H1 (cell line): Measurements from ENCODE around the gene CLDND1. TPM values are rescaled to one million over a fixed set of nuclear protein-coding genes. Genes with fewer than 3 reads are reported as not detected.

Experiments used
- ASH2L ChIP-seq: fragments of 200-600, 300-600 bp; sonication (generic); IDR thresholded peaks from one replicate; pipeline ENCODE4 v1.7.1; 2017; ENCODE audit warnings: low read length
- FOSL1 ChIP-seq: IDR thresholded peaks from 2 replicates; pipeline ENCODE4 v1.6.1; 2011; ENCODE audit warnings: mild to moderate bottlenecking, low read depth, low read length, moderate library complexity; ENCODE audit not compliant: insufficient read depth
- GABPA ChIP-seq: IDR thresholded peaks from 2 replicates; pipeline ENCODE4 v1.6.1; 2011; ENCODE audit warnings: mild to moderate bottlenecking, low read length, moderate library complexity, borderline replicate concordance; ENCODE audit not compliant: insufficient read depth
- JUND ChIP-seq: IDR thresholded peaks from 2 replicates; pipeline ENCODE4 v1.6.1; 2011; ENCODE audit warnings: mild to moderate bottlenecking, improper control_type of control experiment, low read length
- MAFK ChIP-seq: IDR thresholded peaks from 2 replicates; pipeline ENCODE4 v1.6.1; 2012; ENCODE audit warnings: low read depth, mild to moderate bottlenecking, improper control_type of control experiment, low read length
- NANOG ChIP-seq: IDR thresholded peaks from 2 replicates; pipeline ENCODE4 v1.6.1; 2011; ENCODE audit warnings: low read length, low read depth, mild to moderate bottlenecking, inconsistent platforms; ENCODE audit not compliant: insufficient read depth, poor library complexity, severe bottlenecking
- SAP30 ChIP-seq: fragments of 300-600 bp; sonication (generic); IDR thresholded peaks from 2 replicates; pipeline ENCODE4 v1.7.1; 2012; ENCODE audit warnings: low read length, moderate library complexity, mild to moderate bottlenecking, inconsistent platforms; ENCODE audit not compliant: insufficient read depth, insufficient replicate concordance
- polyA plus RNA-seq, 7 experiments: library from polyadenylated mRNA; depleted of rRNA in 3 of 7; stranded (reverse) in 5 of 7; unstranded in 2 of 7; fragments of >200 nt in 5 of 7; fragments of 200-250 nt in 2 of 7; gene quantifications; 1 replicate in 5 of 7; 2 replicates in 1 of 7; 4 replicates in 1 of 7; pipeline versions ENCODE4 v1.2.1 to v1.2.3, GENCODE V29; 2011 to 2013; ENCODE audit warnings: missing spikeins in 2 of 7, mixed read lengths in 2 of 7
- total RNA-seq: library from RNA; stranded (reverse); fragmentation: NEBNext Ultra II Directional; extraction: Animal tissue kit (Norgen Biotek cat#: 25700); gene quantifications from 2 replicates; pipeline ENCODE4 v1.2.1, GENCODE V29; 2021
- TF ChIP-seq, protein P1 (sequence below): fragments of 300-600 bp; sonication (generic); IDR thresholded peaks from 2 replicates; pipeline ENCODE4 v1.7.1; 2012; ENCODE audit warnings: low read length, moderate library complexity, mild to moderate bottlenecking, inconsistent platforms; ENCODE audit not compliant: insufficient replicate concordance
- TF ChIP-seq, protein P2 (sequence below): IDR thresholded peaks from 2 replicates; pipeline ENCODE4 v1.6.1; 2012; ENCODE audit warnings: inconsistent platforms

CLDND1 gene
- total and polyA plus RNA-seq, 2 of the 8 experiments (the other 6 are each of a cell fraction or from before 2014, with no cell fraction given), result 68.2 to 152 TPM

DNA sequence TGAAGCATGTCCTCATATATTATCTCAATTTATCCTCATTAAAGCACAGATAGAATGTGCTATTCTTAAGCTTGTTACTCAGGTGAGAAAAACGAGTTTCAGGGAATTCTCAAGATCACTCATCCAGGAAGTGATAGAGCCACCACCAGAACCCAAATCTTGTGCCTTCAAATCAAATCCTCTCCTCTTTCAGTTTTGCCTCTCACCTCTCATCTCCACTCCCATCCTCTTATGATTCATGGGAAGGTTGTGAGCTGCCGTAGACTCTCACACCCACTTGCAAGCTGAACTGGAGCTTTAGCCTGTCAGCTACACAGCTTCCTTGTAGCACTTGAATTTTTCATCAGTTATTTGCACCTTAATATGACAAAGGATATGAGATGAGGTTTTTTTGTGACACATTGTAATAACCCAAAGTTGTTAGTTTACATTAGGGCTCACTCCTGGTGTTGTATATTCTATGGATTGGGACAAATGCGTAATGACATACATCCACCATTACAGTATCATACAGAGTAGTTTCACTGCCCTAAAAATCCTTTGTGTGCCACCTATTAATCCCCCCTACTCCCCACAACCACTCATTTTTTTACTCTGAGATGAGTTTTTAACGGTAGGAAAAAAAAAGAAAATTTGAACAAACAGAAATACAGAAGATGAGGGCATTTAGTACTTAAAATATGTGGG is 34.8 kb upstream of the CLDND1 start (continued):
- TF ChIP-seq, protein P1, sequence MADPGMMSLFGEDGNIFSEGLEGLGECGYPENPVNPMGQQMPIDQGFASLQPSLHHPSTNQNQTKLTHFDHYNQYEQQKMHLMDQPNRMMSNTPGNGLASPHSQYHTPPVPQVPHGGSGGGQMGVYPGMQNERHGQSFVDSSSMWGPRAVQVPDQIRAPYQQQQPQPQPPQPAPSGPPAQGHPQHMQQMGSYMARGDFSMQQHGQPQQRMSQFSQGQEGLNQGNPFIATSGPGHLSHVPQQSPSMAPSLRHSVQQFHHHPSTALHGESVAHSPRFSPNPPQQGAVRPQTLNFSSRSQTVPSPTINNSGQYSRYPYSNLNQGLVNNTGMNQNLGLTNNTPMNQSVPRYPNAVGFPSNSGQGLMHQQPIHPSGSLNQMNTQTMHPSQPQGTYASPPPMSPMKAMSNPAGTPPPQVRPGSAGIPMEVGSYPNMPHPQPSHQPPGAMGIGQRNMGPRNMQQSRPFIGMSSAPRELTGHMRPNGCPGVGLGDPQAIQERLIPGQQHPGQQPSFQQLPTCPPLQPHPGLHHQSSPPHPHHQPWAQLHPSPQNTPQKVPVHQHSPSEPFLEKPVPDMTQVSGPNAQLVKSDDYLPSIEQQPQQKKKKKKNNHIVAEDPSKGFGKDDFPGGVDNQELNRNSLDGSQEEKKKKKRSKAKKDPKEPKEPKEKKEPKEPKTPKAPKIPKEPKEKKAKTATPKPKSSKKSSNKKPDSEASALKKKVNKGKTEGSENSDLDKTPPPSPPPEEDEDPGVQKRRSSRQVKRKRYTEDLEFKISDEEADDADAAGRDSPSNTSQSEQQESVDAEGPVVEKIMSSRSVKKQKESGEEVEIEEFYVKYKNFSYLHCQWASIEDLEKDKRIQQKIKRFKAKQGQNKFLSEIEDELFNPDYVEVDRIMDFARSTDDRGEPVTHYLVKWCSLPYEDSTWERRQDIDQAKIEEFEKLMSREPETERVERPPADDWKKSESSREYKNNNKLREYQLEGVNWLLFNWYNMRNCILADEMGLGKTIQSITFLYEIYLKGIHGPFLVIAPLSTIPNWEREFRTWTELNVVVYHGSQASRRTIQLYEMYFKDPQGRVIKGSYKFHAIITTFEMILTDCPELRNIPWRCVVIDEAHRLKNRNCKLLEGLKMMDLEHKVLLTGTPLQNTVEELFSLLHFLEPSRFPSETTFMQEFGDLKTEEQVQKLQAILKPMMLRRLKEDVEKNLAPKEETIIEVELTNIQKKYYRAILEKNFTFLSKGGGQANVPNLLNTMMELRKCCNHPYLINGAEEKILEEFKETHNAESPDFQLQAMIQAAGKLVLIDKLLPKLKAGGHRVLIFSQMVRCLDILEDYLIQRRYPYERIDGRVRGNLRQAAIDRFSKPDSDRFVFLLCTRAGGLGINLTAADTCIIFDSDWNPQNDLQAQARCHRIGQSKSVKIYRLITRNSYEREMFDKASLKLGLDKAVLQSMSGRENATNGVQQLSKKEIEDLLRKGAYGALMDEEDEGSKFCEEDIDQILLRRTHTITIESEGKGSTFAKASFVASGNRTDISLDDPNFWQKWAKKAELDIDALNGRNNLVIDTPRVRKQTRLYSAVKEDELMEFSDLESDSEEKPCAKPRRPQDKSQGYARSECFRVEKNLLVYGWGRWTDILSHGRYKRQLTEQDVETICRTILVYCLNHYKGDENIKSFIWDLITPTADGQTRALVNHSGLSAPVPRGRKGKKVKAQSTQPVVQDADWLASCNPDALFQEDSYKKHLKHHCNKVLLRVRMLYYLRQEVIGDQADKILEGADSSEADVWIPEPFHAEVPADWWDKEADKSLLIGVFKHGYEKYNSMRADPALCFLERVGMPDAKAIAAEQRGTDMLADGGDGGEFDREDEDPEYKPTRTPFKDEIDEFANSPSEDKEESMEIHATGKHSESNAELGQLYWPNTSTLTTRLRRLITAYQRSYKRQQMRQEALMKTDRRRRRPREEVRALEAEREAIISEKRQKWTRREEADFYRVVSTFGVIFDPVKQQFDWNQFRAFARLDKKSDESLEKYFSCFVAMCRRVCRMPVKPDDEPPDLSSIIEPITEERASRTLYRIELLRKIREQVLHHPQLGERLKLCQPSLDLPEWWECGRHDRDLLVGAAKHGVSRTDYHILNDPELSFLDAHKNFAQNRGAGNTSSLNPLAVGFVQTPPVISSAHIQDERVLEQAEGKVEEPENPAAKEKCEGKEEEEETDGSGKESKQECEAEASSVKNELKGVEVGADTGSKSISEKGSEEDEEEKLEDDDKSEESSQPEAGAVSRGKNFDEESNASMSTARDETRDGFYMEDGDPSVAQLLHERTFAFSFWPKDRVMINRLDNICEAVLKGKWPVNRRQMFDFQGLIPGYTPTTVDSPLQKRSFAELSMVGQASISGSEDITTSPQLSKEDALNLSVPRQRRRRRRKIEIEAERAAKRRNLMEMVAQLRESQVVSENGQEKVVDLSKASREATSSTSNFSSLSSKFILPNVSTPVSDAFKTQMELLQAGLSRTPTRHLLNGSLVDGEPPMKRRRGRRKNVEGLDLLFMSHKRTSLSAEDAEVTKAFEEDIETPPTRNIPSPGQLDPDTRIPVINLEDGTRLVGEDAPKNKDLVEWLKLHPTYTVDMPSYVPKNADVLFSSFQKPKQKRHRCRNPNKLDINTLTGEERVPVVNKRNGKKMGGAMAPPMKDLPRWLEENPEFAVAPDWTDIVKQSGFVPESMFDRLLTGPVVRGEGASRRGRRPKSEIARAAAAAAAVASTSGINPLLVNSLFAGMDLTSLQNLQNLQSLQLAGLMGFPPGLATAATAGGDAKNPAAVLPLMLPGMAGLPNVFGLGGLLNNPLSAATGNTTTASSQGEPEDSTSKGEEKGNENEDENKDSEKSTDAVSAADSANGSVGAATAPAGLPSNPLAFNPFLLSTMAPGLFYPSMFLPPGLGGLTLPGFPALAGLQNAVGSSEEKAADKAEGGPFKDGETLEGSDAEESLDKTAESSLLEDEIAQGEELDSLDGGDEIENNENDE, result no peak
- no peak for TF ChIP-seq ASH2L
- no peak for TF ChIP-seq JUND
- TF ChIP-seq NANOG, result no peak
- TF ChIP-seq FOSL1, result no peak
- no peak for TF ChIP-seq MAFK
- TF ChIP-seq, protein P2, sequence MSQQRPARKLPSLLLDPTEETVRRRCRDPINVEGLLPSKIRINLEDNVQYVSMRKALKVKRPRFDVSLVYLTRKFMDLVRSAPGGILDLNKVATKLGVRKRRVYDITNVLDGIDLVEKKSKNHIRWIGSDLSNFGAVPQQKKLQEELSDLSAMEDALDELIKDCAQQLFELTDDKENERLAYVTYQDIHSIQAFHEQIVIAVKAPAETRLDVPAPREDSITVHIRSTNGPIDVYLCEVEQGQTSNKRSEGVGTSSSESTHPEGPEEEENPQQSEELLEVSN, result no peak
- no peak for TF ChIP-seq SAP30
- no peak for TF ChIP-seq GABPA
